ENCODE measurements around the gene CDS2. TPM values are rescaled to one million over a fixed set of nuclear protein-coding genes. Genes with fewer than 3 reads are reported as not detected.

CDS2 gene
- total and polyA plus RNA-seq, 2 of the 13 experiments (the other 11 are each of a cell fraction or from before 2014, with no cell fraction given): 81.3 to 153 TPM

GRCh38 chr20:5172903-5173463 lies 46.2 kb downstream of the CDS2 start (continued):
- TF ChIP-seq SNAPC4 (CRISPR knock-in tag; IDR thresholded peaks at IDR 0.05) (no peak), CHD2 (IDR thresholded peaks at IDR 0.05; ENCODE audit: low read depth, low read length) (no peak), ETS1 (CRISPR knock-in tag; IDR thresholded peaks at IDR 0.05) (no peak), SP5 (CRISPR knock-in tag; IDR thresholded peaks at IDR 0.05; ENCODE audit: borderline replicate concordance, low read depth) (no peak), CBX2 (IDR thresholded peaks at IDR 0.05; ENCODE audit: low read depth, low read length) (no peak), CBX2 (CRISPR knock-in tag; IDR thresholded peaks at IDR 0.05; ENCODE audit: low read depth) (no peak), MEF2D (CRISPR knock-in tag; IDR thresholded peaks at IDR 0.05) (0 out of 2 replicates have a peak, but pooled peaks have one; percentile 68), HNRNPUL1 (IDR thresholded peaks at IDR 0.05; ENCODE audit: low read depth, low read length) (no peak), SIN3B (IDR thresholded peaks at IDR 0.05; ENCODE audit: low read length) (no peak), NFAT5 (CRISPR knock-in tag; IDR thresholded peaks at IDR 0.05) (no peak), ATF5 (CRISPR knock-in tag; IDR thresholded peaks at IDR 0.05; ENCODE audit: low read depth) (no peak), SPEN (CRISPR knock-in tag; IDR thresholded peaks at IDR 0.05; ENCODE audit: low read depth) (peak; percentile 70; the same call in 1 of the 2 replicates), RAD51 (IDR thresholded peaks at IDR 0.05; ENCODE audit: borderline replicate concordance) (no peak), SIX1 (CRISPR knock-in tag; IDR thresholded peaks at IDR 0.05; ENCODE audit: borderline replicate concordance) (no peak), ETV5 (CRISPR knock-in tag; IDR thresholded peaks at IDR 0.05; ENCODE audit: borderline replicate concordance) (peak; percentile 98), MED1 (CRISPR knock-in tag; IDR thresholded peaks at IDR 0.05) (peak; percentile 90), ZNF558 (CRISPR knock-in tag; IDR thresholded peaks at IDR 0.05; ENCODE audit: borderline replicate concordance) (no peak), HMG20A (CRISPR knock-in tag; IDR thresholded peaks at IDR 0.05; ENCODE audit: borderline replicate concordance) (peak; percentile 68; the same call in 1 of the 2 replicates), NFIB (CRISPR knock-in tag; IDR thresholded peaks at IDR 0.05; ENCODE audit: borderline replicate concordance) (no peak)

Measured in HepG2 (cell line).